NCI-H226 (cell line): Measurements from ENCODE around the gene AKAP6.

Experiments
- DNase-seq: peaks from one replicate; pipeline ENCODE4 v3.0.0-alpha.2; 2015

AKAP6 gene

DNA sequence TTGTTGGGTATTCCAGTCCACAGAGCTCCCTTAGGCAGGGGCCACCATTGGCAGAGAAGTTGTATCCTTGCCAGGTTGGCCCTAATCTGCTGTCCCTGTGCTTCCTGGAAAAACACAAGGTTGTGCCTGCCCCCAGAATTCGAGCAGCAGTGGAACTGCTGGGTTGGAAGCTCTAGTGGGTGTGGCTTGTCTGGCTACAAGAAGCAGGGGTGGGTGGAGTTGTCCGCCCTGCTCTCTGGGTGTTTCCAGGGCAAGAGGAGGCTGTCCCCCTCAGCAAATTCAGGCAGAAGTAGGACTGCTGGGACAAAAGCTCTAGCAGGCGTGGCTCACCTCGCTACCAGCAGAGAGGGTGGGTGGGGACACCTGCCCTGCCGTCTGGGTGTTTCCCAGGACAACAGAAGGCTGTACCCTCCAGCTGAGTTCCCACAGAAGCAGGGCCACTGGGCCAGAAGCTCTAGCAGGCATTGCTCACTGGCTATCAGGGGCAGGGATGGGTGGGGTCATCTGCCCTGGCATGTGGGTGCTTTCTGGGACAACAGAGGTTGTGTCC is 536.8 kb downstream of the AKAP6 start:
- DNase-seq, result no peak

GRCh38 chr14:32883188-32883587 is 554.1 kb downstream of the AKAP6 start:
- no peak for DNase-seq
